ENCODE results near the gene PERP. TPM values are rescaled to one million over a fixed set of nuclear protein-coding genes. Genes with fewer than 3 reads are reported as not detected.

Gene PERP
- total RNA-seq, 1 experiment from 2014 or later, result 85.9 TPM

- ChIA-PET RAD21 (ENCODE audit: low non-redundant PET in 1 of 2, low total read pairs in 2 of 2, uncharacterized antibody in 2 of 2, unreplicated experiment in 2 of 2) (no interaction called here), CTCF (no interaction called here), POLR2A (no interaction called here)
- no peak for DNase-seq (ENCODE audit: low read depth, low spot score)
- no TSS peak for BruUV-seq (replicated peaks)
- Histone ChIP-seq H3K27me3 (ENCODE audit: insufficient read depth, low read length) (no peaks in the 10 kb centered on the region), H3K4me2 (ENCODE audit: low read length) (no peak overlapping the region), H3K36me3 (ENCODE audit: control insufficient read depth in 1 of 2, insufficient read depth in 2 of 2, low read length in 2 of 2) (peaks cover 2 to 26% of the 10 kb centered on the region in 2 experiments), H3K9ac (ENCODE audit: low read length) (no peak overlapping the region), H3K9me2 (ENCODE audit: insufficient read depth) (no peaks in the 10 kb centered on the region), H3K27ac (ENCODE audit: low read depth, low read length) (no peak overlapping the region), H3K4me1 (ENCODE audit: control insufficient read depth in 1 of 2, insufficient read depth in 2 of 2, low read length in 2 of 2) (peaks cover 13 to 15% of the 10 kb centered on the region in 2 experiments), H3K79me2 (ENCODE audit: insufficient read depth, low read length) (peaks cover 29% of the 10 kb centered on the region), H3K9me3 (ENCODE audit: control insufficient read depth in 1 of 2, insufficient read depth in 1 of 2, low read depth in 1 of 2, low read length in 2 of 2) (no peaks in the 10 kb centered on the region), H2AFZ (ENCODE audit: low read depth, low read length, poor library complexity, severe bottlenecking) (no peak overlapping the region), H4K20me1 (ENCODE audit: insufficient read depth) (no peaks in the 10 kb centered on the region), H3K4me3 (replicated peaks in 1 of 2; ENCODE audit: low read depth in 1 of 2, low read length in 2 of 2) (no peak overlapping the region)
- TF ChIP-seq POLR2A (IDR thresholded peaks at IDR 0.05; ENCODE audit: borderline replicate concordance, extremely low read depth, insufficient read depth, insufficient read length) (no peak), ZNF274 (IDR thresholded peaks at IDR 0.05; ENCODE audit: low read depth, low read length) (no peak), REST (IDR thresholded peaks at IDR 0.05; ENCODE audit: low read depth) (no peak), ZFX (IDR thresholded peaks at IDR 0.05) (no peak), POLR2AphosphoS5 (IDR thresholded peaks at IDR 0.05; ENCODE audit: low read depth, low read length) (no peak), MAX (IDR thresholded peaks at IDR 0.05) (no peak)
- ATAC-seq, result no peak
- intact Hi-C loops (cut with micrococcal nuclease), result no loop called here
Observed at GRCh38 chr6:138094260-138094659, 13.0 kb downstream of the PERP start.

GRCh38 chr6:138093632-138094031 is 13.6 kb downstream of the PERP start:
- Histone ChIP-seq H3K9me3 (ENCODE audit: control insufficient read depth in 1 of 2, insufficient read depth in 1 of 2, low read depth in 1 of 2, low read length in 2 of 2) (no peaks in the 10 kb centered on the region), H3K4me1 (ENCODE audit: control insufficient read depth in 1 of 2, insufficient read depth in 2 of 2, low read length in 2 of 2) (peaks cover 19 to 21% of the 10 kb centered on the region in 2 experiments), H3K4me2 (ENCODE audit: low read length) (no peak overlapping the region), H3K4me3 (replicated peaks in 1 of 2; ENCODE audit: low read depth in 1 of 2, low read length in 2 of 2) (no peak overlapping the region), H3K9ac (ENCODE audit: low read length) (no peak overlapping the region), H3K27me3 (ENCODE audit: insufficient read depth, low read length) (no peaks in the 10 kb centered on the region), H2AFZ (ENCODE audit: low read depth, low read length, poor library complexity, severe bottlenecking) (no peak overlapping the region), H3K36me3 (ENCODE audit: control insufficient read depth in 1 of 2, insufficient read depth in 2 of 2, low read length in 2 of 2) (peaks cover 2 to 26% of the 10 kb centered on the region in 2 experiments), H3K27ac (ENCODE audit: low read depth, low read length) (no peak overlapping the region), H3K9me2 (ENCODE audit: insufficient read depth) (no peaks in the 10 kb centered on the region), H4K20me1 (ENCODE audit: insufficient read depth) (no peaks in the 10 kb centered on the region), H3K79me2 (ENCODE audit: insufficient read depth, low read length) (peaks cover 23% of the 10 kb centered on the region)
- TF ChIP-seq CTCF (IDR thresholded peaks at IDR 0.05 in 2 of 3, conservative IDR thresholded peaks at IDR 0.05 in 1 of 3; ENCODE audit: borderline replicate concordance in 1 of 3, insufficient read depth in 1 of 3, low read depth in 2 of 3, low read length in 2 of 3), result no peak
- TF ChIP-seq ZNF274 (IDR thresholded peaks at IDR 0.05; ENCODE audit: low read depth, low read length), result no peak
- no peak for TF ChIP-seq ELF1 (IDR thresholded peaks at IDR 0.05; ENCODE audit: borderline replicate concordance, low read depth)
- TF ChIP-seq TCF7L2 (IDR thresholded peaks at IDR 0.05; ENCODE audit: borderline replicate concordance, extremely low read depth, insufficient read depth, insufficient read length), result no peak
- TF ChIP-seq EZH2phosphoT487 (IDR thresholded peaks at IDR 0.05; ENCODE audit: borderline replicate concordance), result no peak
- TF ChIP-seq EZH2 (IDR thresholded peaks at IDR 0.05), result no peak
- TF ChIP-seq FOSL1 (IDR thresholded peaks at IDR 0.05; ENCODE audit: low read depth), result no peak
- TF ChIP-seq CEBPB (IDR thresholded peaks at IDR 0.05; ENCODE audit: low read depth), result no peak
- TF ChIP-seq ZFX (IDR thresholded peaks at IDR 0.05), result no peak
- no peak for TF ChIP-seq SRF (IDR thresholded peaks at IDR 0.05; ENCODE audit: low read depth)
- ATAC-seq, result no peak
- ChIA-PET RAD21 (ENCODE audit: low non-redundant PET in 1 of 2, low total read pairs in 2 of 2, uncharacterized antibody in 2 of 2, unreplicated experiment in 2 of 2) (no interaction called here), POLR2A (no interaction called here), CTCF (no interaction called here)
- intact Hi-C loops (cut with micrococcal nuclease), result no loop called here
- no peak for DNase-seq (ENCODE audit: low read depth, low spot score)
- BruUV-seq (replicated peaks), result no TSS peak

Measured in HCT116 (cell line).